ENCODE data around the gene LMCD1. TPM values are rescaled to one million over a fixed set of nuclear protein-coding genes. Genes with fewer than 3 reads are reported as not detected.

Gene LMCD1
- total RNA-seq, 6 experiments from 2014 or later, result 3.0 to 24.0 (median 8.4) TPM

DNA sequence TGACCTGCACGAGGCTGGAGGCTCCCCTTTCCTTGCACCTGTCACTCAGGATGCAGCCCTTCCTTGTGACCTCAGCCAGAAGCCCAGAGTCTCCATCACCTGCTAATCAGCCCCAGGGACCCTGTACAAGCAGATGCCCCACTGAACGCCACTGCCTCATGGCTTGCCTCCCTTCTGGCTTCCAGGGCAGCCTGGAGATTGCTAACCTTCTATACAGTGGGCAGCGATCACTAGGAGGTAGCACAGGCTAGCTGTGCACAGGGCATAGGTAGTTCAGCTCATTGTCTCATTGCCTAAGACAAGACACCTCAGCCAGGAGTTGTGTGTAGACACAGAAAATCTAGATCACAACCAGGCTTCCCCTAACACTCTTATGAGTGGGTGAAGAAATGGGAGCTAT is 93.6 kb downstream of the LMCD1 start:
- Histone ChIP-seq H3K4me1 (no peaks in the 10 kb centered on the region), H3K36me3 (no peaks in the 10 kb centered on the region), H3K4me3 (no peak overlapping the region), H3K27ac (no peak overlapping the region), H3K27me3 (no peaks in the 10 kb centered on the region), H3K9me3 (no peaks in the 10 kb centered on the region)
- ATAC-seq (no peak), DNase-seq (no peak)
- TF ChIP-seq, protein P1, sequence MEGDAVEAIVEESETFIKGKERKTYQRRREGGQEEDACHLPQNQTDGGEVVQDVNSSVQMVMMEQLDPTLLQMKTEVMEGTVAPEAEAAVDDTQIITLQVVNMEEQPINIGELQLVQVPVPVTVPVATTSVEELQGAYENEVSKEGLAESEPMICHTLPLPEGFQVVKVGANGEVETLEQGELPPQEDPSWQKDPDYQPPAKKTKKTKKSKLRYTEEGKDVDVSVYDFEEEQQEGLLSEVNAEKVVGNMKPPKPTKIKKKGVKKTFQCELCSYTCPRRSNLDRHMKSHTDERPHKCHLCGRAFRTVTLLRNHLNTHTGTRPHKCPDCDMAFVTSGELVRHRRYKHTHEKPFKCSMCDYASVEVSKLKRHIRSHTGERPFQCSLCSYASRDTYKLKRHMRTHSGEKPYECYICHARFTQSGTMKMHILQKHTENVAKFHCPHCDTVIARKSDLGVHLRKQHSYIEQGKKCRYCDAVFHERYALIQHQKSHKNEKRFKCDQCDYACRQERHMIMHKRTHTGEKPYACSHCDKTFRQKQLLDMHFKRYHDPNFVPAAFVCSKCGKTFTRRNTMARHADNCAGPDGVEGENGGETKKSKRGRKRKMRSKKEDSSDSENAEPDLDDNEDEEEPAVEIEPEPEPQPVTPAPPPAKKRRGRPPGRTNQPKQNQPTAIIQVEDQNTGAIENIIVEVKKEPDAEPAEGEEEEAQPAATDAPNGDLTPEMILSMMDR (IDR thresholded peaks at IDR 0.05), result no peak
- no peak for TF ChIP-seq POLR2A (IDR thresholded peaks at IDR 0.05)
- WGBS (ENCODE audit: insufficient coverage, low coverage, low lambda C conversion rate, missing lambda C conversion rate), result 100% methylated on average over 1 of the region's 3 CpGs
- intact Hi-C loops (cut with DNase I), result no loop called here

DNA sequence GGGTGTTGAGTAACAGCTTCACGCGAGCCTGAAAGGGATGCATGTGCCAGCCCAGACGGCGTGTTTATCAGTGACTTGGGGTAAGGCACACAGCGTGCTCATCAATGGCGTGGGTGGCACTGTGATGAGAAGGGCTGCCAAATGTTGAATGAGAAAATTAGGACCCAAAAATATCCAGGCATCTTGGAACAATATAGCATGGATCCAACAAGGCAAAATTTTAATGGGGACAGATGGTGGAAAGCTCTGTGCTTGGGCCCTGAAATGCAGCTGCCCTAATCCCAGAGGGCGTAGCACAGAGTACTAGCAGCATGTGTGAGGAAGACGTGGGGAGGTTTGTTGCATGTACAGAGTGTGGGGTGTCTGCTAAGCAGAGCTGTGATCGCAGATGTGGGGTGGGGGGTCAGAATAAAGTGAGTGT is 94.1 kb downstream of the LMCD1 start:
- no peak overlapping the region for H3K27ac ChIP-seq
- WGBS (ENCODE audit: insufficient coverage, low coverage, low lambda C conversion rate, missing lambda C conversion rate), result 87% methylated on average over 8 of the region's 9 CpGs
- H3K27me3 ChIP-seq, result no peaks in the 10 kb centered on the region
- intact Hi-C loops (cut with DNase I), result no loop called here
- ATAC-seq (no peak), DNase-seq (no peak)
- no peaks in the 10 kb centered on the region for H3K36me3 ChIP-seq
- no peaks in the 10 kb centered on the region for H3K4me1 ChIP-seq
- no peak overlapping the region for H3K4me3 ChIP-seq
- TF ChIP-seq POLR2A (IDR thresholded peaks at IDR 0.05), result no peak
- TF ChIP-seq, protein P1 (IDR thresholded peaks at IDR 0.05), result no peak
- no peaks in the 10 kb centered on the region for H3K9me3 ChIP-seq

DNA sequence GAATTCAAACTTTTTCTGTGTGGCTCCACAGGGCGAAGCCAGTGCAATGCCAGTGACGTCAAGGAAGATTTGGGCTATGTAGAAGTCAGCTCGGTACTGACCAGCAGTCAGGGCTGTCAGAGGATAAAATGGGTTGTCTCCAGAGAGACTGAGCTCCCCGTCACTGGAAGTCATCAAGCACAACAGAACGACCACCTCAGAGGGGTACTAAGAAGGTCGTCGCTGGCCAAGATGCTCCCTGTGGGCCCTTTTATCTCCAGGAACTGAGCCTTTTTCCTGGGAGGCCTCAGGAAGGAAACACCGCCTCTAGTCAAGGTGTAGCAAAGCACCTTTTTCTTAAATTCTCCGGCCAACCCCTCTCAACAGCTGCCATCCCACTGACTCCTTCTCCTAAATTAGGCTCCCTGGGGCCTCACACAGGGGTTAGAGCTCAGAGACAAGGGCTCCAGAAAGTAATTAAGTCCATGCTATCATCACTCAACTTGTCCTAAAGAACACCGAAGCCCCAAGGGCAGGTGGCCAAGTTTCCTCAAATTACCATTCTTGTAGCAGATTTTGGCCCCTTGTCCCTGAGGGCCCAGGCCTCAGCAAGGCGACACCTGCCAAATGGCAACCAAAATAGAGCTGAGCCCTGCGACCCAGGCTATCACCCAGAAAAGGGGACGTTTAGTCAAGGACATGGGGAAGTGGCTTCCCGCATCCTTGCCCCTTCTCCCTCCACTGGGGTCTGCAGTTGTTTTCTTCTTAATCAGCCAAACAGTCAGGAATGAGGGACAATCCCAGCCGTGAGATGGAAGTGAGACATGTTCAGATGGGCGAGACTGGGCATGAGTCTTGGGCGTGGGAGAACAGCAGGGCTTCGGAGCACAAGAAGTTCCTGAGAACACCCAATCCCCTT is 94.9 kb downstream of the LMCD1 start:
- Histone ChIP-seq H3K4me1 (peaks cover 0 to 3% (median 0%) of the 10 kb centered on the region in 4 donors), H3K27me3 (no peaks in the 10 kb centered on the region), H3K36me3 (no peaks in the 10 kb centered on the region), H3K9me3 (no peaks in the 10 kb centered on the region), H3K27ac (no peak overlapping the region), H3K4me3 (no peak overlapping the region)
- DNase-seq (no peak), ATAC-seq (no peak)
- intact Hi-C loops (cut with DNase I), result no loop called here
- 67% methylated on average over 4 of the region's 18 CpGs for WGBS (ENCODE audit: insufficient coverage, low coverage, low lambda C conversion rate, missing lambda C conversion rate)
- TF ChIP-seq POLR2A (IDR thresholded peaks at IDR 0.05), result no peak
- TF ChIP-seq, protein P1 (IDR thresholded peaks at IDR 0.05), result no peak

DNA sequence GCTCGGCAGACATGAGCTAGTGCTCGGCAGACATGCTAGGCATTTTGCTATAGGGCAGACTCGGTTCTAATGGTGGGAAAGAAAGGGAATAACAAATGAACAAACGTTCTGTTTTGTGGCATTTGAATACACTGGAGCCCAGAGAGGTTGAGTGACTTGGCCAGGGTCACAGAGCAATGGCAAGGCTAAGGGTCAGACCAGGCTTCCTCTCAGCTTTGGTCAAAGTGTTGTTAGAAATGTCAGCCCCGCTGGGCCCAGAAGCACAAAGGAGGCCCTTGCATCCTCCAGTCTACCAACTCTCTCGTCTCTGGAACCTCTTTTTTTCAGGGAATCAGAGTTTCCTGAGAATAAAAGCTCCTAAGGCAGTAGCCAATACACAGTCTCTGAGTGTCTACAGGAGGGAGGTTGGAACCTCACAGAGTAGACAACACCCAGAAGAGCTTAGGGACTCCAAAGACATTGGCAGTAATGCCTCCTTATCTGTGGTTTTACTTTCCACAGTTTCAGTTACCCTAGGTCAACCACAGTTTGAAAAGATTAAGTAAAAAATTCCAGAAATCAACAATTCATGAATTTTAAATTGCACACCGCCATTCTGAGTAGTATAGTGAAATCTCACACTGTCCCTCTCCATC is 95.7 kb downstream of the LMCD1 start:
- DNase-seq (no peak), ATAC-seq (no peak)
- H3K27me3 ChIP-seq, result no peaks in the 10 kb centered on the region
- H3K9me3 ChIP-seq, result no peaks in the 10 kb centered on the region
- H3K27ac ChIP-seq, result no peak overlapping the region
- peaks cover 0 to 3% (median 0%) of the 10 kb centered on the region in 4 donors for H3K4me1 ChIP-seq
- H3K4me3 ChIP-seq, result no peak overlapping the region
- TF ChIP-seq POLR2A (IDR thresholded peaks at IDR 0.05), result no peak
- TF ChIP-seq, protein P1 (IDR thresholded peaks at IDR 0.05), result no peak
- intact Hi-C loops (cut with DNase I), result no loop called here
- WGBS (ENCODE audit: insufficient coverage, low coverage, low lambda C conversion rate, missing lambda C conversion rate), result 54% methylated on average over 2 of the region's 7 CpGs
- no peaks in the 10 kb centered on the region for H3K36me3 ChIP-seq

All from right lobe of liver (tissue), 6 donors.